HL-60 (cell line): ENCODE data around the gene NAA25.
"Not testable (repeated sequence)": the region's sequence is repeated elsewhere in the genome, so short reads cannot be mapped to it uniquely, and the experiment has no call there.

Source experiments
- DNase-seq, 2 experiments: peaks; one replicate each; pipeline ENCODE4 v3.0.0-alpha.2; 2010 to 2020; ENCODE audit warnings: low read depth in 1 of 2, low spot score in 1 of 2
- H3K27ac ChIP-seq: fragments of 250-450 bp; sonication (Bioruptor Pico); replicated peaks from 2 replicates; pipeline ENCODE4 v1.5.1; 2020; ENCODE audit warnings: mild to moderate bottlenecking, moderate library complexity
- H3K27me3 ChIP-seq: fragments of 250-450 bp; sonication (Bioruptor Pico); 2 replicates; pipeline ENCODE4 v1.5.1; 2021; ENCODE audit warnings: mild to moderate bottlenecking, moderate library complexity; ENCODE audit not compliant: insufficient read depth, poor library complexity, severe bottlenecking
- H3K4me3 ChIP-seq: replicated peaks from 2 replicates; pipeline ENCODE4 v1.5.1; 2011; ENCODE audit warnings: mild to moderate bottlenecking, control low read depth, low read length; ENCODE audit not compliant: insufficient read depth
- GABPA ChIP-seq: IDR thresholded peaks from 2 replicates; pipeline ENCODE4 v1.6.1; 2012; ENCODE audit warnings: low read depth
- POLR2AphosphoS5 ChIP-seq: IDR thresholded peaks from 2 replicates; pipeline ENCODE4 v1.6.1; 2012; ENCODE audit warnings: low read depth
- SPI1 ChIP-seq: IDR thresholded peaks from 2 replicates; pipeline ENCODE4 v1.6.1; 2012; ENCODE audit warnings: low read depth, mild to moderate bottlenecking, borderline replicate concordance
- TF ChIP-seq, protein P1 (sequence below): IDR thresholded peaks from one replicate; pipeline ENCODE4 v1.5.1; 2011; ENCODE audit warnings: low read length, control low read depth, inconsistent platforms; ENCODE audit not compliant: insufficient read depth
- TF ChIP-seq, protein P2 (sequence below): IDR thresholded peaks from 2 replicates; pipeline ENCODE4 v1.6.1; 2012; ENCODE audit warnings: low read depth; ENCODE audit not compliant: insufficient replicate concordance

Gene NAA25

DNA sequence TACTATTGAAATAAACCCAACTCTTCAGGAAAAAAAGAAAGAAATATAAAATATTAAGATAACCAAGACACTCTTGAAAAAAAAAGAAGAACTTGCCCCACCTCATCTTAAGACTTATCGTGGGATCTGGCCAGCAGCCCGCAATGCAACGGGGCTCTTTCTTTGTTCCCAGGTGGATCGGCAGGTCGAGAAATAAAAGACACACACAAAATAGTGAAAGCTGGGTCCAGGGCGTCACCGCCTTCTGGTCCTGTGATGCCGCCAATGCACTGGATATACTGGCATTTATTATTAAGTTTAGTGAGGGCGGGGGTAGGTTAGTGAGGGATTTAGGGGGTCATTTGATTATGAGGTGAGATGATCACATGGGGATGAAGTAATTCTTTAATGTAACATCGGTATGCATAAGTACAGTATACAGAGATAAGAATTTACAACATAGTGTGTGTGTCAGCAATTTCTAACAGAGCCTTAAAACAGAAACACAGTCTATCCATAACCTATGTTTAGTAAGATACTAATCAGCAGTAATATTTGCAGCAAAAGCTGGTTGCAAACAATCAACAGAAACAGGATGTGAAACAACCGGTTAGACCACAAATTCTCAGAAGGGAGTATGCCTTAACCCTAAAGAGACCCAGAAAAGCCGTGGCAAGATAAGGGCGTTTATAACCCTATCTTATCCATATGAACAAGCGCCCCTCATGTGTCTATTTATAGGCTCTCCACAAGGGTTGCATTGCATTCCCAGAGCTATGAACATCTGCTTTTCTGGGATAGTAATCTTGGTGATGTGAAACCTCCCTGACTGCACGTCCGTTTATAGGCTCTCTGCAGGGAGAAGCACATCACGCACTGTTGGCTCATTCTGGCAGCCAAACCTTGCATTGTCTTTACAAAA lies 114.1 kb downstream of the NAA25 start:
- TF ChIP-seq SPI1 = 0 out of 2 replicates have a peak, but pooled peaks have one; percentile 6
- H3K27me3 ChIP-seq, H3K27ac ChIP-seq: not testable (repeated sequence)
- H3K4me3 ChIP-seq = peak overlapping the region; percentile 7; the same call in 1 of the 2 replicates
- peak; percentile 28 to 67 for DNase-seq

DNA sequence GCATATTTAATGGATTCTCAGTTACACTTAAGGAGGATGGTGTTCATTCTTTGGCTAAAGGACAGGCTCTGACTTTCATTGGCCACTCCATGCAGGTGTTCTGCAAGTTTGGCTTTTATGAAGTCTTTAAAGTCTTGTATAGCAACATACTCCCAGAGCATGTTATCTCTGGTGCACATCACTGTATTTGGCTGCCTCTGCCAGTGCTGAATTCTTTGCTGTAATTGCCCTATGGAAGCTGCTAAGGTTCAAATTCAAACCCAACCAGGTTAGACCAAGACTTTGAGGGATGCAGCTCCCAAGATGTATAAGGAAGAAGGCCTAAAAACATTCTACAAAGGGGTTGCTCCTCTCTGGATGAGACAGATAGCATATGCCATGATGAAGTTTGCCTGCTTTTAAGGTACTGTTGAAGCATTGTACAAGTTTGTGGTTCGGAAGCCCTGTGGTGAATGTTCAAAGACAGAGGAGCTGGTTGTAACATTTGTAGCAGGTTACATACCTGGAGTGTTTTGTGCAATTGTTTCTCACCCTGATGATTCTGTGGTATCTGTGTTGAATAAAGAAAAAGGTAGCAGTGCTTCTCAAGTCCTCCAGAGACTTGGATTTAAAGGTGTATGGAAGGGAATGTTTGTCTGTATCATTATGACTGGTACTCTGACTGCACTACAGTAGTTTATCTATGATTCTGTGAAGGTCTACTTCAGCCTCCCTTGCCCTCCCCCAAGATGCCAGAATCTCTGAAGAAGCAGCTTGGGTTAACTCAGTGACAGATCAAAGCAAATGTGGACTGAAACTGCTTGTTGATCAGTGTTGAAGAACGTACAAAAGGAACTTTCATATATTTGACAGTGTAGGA lies 115.1 kb downstream of the NAA25 start:
- Histone ChIP-seq H3K27ac (no peak overlapping the region), H3K27me3 (no peaks in the 10 kb centered on the region), H3K4me3 (no peak overlapping the region)
- no peak for DNase-seq
- TF ChIP-seq GABPA (no peak), POLR2AphosphoS5 (no peak)

DNA sequence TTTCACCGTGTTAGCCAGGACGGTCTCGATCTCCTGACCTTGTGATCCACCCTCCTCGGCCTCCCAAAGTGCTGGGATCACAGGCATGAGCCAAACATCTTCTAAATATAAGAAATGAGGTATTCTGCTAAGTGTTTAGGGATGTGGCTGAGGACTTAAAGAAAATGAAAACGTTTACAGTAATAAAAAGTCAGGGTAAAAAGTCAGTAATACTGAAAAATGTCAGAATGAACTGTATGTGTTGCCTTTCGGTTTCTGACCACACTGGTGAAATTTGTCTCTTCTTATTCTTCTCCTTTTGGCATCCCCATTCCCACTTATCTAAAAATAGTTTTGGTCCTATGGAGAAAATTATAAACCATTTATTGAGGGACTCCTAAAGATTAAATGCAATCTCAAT lies 116.1 kb downstream of the NAA25 start:
- no peak overlapping the region for H3K27ac ChIP-seq
- no peak for TF ChIP-seq POLR2AphosphoS5
- no peak for TF ChIP-seq SPI1
- TF ChIP-seq, protein P1, sequence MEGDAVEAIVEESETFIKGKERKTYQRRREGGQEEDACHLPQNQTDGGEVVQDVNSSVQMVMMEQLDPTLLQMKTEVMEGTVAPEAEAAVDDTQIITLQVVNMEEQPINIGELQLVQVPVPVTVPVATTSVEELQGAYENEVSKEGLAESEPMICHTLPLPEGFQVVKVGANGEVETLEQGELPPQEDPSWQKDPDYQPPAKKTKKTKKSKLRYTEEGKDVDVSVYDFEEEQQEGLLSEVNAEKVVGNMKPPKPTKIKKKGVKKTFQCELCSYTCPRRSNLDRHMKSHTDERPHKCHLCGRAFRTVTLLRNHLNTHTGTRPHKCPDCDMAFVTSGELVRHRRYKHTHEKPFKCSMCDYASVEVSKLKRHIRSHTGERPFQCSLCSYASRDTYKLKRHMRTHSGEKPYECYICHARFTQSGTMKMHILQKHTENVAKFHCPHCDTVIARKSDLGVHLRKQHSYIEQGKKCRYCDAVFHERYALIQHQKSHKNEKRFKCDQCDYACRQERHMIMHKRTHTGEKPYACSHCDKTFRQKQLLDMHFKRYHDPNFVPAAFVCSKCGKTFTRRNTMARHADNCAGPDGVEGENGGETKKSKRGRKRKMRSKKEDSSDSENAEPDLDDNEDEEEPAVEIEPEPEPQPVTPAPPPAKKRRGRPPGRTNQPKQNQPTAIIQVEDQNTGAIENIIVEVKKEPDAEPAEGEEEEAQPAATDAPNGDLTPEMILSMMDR = no peak
- TF ChIP-seq, protein P2, sequence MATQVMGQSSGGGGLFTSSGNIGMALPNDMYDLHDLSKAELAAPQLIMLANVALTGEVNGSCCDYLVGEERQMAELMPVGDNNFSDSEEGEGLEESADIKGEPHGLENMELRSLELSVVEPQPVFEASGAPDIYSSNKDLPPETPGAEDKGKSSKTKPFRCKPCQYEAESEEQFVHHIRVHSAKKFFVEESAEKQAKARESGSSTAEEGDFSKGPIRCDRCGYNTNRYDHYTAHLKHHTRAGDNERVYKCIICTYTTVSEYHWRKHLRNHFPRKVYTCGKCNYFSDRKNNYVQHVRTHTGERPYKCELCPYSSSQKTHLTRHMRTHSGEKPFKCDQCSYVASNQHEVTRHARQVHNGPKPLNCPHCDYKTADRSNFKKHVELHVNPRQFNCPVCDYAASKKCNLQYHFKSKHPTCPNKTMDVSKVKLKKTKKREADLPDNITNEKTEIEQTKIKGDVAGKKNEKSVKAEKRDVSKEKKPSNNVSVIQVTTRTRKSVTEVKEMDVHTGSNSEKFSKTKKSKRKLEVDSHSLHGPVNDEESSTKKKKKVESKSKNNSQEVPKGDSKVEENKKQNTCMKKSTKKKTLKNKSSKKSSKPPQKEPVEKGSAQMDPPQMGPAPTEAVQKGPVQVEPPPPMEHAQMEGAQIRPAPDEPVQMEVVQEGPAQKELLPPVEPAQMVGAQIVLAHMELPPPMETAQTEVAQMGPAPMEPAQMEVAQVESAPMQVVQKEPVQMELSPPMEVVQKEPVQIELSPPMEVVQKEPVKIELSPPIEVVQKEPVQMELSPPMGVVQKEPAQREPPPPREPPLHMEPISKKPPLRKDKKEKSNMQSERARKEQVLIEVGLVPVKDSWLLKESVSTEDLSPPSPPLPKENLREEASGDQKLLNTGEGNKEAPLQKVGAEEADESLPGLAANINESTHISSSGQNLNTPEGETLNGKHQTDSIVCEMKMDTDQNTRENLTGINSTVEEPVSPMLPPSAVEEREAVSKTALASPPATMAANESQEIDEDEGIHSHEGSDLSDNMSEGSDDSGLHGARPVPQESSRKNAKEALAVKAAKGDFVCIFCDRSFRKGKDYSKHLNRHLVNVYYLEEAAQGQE = no peak
- no peak for TF ChIP-seq GABPA
- DNase-seq = no peak

DNA sequence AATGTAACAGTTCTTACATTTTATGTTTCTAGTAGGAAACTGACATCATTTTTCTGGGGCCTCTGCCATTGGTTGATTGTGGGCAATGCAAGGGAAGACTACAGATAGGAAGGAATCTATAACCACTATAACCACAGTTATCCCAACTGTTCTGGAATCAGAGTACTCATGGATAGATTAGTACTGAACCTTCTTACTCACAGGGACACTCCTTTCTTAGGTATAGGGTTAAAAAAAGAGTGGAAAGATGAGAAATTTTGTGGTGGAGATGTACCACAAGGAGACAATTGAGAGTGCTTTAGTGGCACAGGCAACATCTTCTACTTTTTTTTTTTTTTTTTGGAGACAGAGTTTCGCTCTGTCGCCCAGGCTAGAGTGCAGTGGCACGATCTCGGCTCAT lies 116.6 kb downstream of the NAA25 start:
- TF ChIP-seq, protein P1 = no peak
- TF ChIP-seq GABPA (no peak), POLR2AphosphoS5 (no peak), SPI1 (no peak)
- TF ChIP-seq, protein P2 = no peak
- H3K27ac ChIP-seq = no peak overlapping the region
- no peak for DNase-seq
- no peaks in the 10 kb centered on the region for H3K27me3 ChIP-seq
- H3K4me3 ChIP-seq = no peak overlapping the region

More for the DNA sequence above, 116.1 kb downstream of the NAA25 start:
- Histone ChIP-seq H3K27me3 (no peaks in the 10 kb centered on the region), H3K4me3 (no peak overlapping the region)
